HG03575 (cell line): Measurements from ENCODE around the gene PTPRG.

ENCODE experiments used
- ATAC-seq: cut with Tn5 transposase; IDR thresholded peaks from one replicate; pipeline ENCODE4 v1.9.1; 2021; ENCODE audit not compliant: unreplicated experiment, insufficient number of reproducible peaks, low FRiP score; ENCODE audit errors: extremely low read depth

The PTPRG gene

GRCh38 chr3:61560517-61561373, 626 bp upstream of the PTPRG start:
- no peak for ATAC-seq

DNA sequence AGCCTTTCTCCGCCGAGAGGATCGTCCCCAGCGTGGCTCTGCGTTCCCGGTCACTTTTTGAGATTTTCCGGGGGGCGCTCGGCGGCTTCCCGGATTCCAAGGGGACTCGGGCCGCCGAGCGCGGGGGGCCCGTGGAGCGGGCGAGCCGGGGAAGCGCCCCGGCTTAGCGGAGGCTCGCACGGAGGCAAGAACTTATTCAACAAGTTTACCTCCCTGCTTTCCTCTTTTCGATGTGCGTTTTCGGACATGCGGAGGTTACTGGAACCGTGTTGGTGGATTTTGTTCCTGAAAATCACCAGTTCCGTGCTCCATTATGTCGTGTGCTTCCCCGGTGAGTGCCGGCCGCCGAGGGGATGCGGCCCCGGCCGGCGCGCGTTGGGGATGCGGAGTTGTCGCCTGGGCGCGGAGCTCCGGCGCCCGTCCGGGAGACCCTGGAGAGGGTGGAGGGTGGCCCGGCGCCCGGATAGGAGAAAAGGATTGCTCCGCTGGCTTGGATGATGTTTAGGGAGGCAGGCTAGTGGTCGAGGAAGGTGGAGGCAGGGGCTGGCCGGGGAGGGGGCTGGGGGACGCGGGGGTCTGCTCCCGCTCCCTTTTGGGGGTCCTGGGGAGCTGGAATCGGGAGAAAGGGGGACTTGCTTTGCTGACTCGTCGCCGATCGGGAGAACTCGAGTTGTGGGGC, 810 bp downstream of the PTPRG start:
- ATAC-seq = no peak

DNA sequence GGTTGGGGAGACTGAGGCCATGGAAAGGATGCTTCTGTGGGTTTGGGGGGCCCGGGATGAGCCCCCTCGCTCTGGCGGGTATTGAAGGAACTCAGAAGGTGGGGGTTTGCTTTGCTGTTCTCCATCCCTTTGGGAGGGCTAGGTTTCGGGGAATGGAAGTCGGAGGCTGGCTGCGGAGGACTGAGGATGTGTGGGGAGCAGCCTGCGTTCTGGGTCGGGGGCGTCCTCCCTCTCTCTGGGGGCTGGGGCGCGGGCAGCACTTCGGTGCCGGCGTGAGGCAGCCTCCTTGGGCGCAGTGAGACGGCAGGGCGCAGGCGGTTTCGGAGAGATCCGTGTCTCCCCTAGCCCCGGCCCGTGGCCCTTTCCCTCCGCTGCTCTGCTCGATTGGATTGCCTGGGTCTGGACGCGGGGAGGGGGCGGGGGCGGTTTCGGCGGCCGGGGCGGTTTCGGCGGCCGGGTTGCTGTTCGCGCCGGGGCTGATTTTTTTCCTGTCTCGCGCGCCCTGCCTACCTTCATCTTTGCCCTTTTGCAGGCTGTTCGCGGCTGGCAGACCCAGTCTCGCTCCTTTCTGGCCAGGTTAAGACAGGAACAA, 1.4 kb downstream of the PTPRG start:
- no peak for ATAC-seq

GRCh38 chr3:61563313-61564271, 2.2 kb downstream of the PTPRG start:
- no peak for ATAC-seq

GRCh38 chr3:61564395-61565059, 3.2 kb downstream of the PTPRG start:
- ATAC-seq = no peak

GRCh38 chr3:61565569-61565968, 4.2 kb downstream of the PTPRG start:
- no peak for ATAC-seq

- no peak for ATAC-seq
Observed at GRCh38 chr3:61568127-61568526, 6.8 kb downstream of the PTPRG start.

DNA sequence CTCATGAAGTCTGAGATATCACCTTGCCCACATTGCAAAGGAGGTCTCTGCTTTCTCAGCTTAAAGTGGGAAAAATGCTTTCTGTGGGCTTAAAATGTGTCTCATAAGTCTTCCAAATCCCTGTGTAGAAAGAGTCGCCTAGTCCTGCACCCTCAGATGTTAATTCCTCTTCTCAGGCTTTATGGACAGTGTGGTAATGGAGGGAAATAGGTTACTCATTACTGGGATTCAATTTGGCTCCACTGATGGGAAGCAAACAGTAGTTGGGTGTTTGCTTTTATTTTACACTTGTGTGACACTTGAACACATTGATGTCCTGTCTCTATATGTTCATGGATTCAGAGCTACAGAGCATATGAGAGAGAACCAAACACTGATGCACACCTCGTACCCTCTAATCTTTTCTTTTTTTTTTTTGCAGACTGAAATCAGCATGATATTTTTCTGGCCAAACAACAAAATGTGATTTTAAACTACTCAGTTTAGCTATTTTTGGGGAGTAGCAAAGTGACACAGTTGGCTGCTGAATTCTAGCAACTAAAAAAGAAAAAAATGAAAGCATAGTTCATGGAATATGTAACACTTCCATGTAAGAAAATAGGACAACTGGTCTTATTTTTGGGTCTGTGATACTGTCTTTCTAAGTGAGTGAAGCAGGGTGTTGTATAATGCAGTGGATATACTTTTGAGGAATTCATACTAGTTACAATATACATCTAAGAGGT, 8.6 kb downstream of the PTPRG start:
- no peak for ATAC-seq

GRCh38 chr3:61570813-61571212, 9.4 kb downstream of the PTPRG start:
- no peak for ATAC-seq

- ATAC-seq = no peak
Observed at GRCh38 chr3:61571516-61572336, 10.4 kb downstream of the PTPRG start.

DNA sequence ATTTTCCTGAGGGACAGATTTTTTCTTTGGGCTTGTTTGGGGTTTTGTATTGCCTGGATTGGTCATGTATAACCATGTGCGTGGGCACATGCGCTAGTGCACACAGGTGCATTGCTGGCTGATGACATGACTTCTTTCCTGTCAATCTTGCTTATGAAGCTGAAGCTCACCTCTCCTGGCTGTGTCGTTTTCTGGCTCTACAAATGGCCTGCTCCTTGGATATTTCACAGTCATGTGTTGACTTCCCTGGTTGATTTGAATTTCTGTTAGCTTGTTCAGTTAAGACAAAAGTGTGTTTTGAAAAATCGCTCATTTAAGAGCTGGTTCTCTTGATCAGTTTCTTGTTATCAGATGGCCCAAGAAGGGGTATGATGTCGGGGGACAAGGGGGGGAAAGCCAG, 11.5 kb downstream of the PTPRG start:
- no peak for ATAC-seq

DNA sequence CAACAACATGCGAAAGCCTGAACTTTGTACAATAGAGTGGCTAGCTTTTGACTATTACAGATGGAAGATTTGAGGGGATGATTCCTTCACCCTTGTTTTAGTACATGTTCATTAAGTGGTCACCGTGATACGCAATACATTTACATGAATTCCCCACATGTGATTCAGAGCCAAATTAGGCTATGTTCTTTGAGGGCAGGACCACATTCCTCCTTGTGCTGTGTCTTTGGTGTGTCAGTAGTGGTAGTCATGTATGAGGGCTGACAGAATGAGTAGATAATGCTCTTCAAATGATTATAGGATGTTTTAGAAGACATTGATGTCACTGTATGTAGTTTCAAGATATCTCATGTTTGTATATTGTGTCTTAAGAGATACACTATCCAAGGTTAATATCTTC, 12.1 kb downstream of the PTPRG start:
- no peak for ATAC-seq

GRCh38 chr3:61574854-61575253, 13.5 kb downstream of the PTPRG start:
- no peak for ATAC-seq

DNA sequence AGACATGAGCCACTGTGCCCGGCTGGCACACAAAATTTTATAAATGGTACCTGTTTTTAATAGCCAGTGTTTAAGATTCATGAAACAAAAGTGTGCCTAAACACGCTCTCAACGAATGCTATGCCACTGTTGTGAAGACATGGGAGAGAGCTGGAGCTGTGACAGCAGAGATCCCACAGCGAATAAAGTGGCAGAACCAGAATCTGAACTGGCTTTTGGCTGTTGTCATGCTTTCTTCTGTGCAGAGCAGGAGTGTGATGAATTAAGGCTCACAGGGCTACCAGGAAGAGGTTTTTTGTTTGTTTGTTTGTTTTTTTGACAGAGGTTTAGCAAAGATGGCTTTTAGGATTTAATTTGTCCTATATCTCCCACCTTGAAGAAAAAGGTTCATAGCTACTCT, 14.5 kb downstream of the PTPRG start:
- ATAC-seq = no peak

- ATAC-seq = no peak
Observed at GRCh38 chr3:61577760-61578159, 16.4 kb downstream of the PTPRG start.

GRCh38 chr3:61578667-61579367, 17.4 kb downstream of the PTPRG start:
- ATAC-seq = no peak

DNA sequence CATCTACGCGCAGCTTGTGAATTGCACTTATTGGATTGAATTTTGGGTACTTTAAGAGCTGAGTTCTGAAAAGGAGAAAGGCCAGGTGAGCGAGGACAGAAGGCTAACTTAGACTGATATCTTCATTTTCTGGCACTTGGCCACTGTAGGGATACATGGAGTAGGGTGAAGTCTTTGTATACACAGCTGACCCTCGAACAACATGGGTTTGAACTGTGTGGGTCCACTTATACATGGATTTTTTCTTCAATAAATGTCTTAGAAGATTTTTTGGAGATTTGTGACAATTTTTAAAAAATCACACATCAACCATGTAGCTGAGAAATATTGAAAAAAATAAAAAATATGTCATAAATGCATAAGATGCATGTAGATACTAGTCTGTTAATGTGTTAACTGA, 18.3 kb downstream of the PTPRG start:
- no peak for ATAC-seq
